ENCODE data around the gene MCM7.

The MCM7 gene

DNA sequence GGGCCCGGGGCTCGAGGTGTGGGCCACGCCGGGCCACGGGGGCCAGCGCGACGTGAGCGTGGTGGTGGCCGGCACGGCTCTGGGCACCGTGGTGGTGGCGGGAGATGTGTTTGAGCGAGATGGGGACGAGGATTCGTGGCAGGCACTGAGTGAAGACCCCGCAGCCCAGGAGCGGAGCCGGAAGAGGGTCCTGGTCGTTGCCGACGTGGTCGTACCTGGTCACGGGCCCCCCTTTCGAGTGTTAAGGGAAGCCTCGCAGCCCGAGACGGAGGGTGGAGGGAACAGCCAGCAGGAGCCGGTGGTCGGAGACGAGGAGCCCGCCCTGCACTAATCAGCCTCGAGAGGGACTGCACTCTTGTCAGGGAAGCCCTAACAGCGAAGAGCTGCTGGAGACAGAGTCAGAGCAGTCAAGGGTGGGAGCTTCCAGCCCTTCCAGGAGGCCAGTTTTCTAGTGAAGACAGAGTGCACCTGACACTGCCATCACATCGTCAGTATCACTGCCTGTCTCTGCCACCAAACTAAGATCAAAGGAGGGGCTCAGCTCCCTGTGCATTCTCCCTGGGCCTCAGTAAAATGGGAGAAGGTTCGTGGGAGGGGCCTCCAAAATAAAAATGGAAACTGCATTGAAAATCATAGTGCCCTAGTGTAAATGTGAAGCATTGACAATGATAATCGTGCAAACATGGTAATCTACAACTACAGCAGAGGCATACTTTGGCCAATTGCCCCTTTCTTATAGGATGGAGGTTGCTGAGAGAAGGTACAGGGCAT is 26.9 kb upstream of the MCM7 start:
- Histone ChIP-seq H3K79me2 (ENCODE audit: insufficient read depth, low read length) (peaks cover 25% of the 10 kb centered on the region), H3K4me1 (ENCODE audit: insufficient read depth, low read length, poor library complexity, severe bottlenecking) (peaks cover 25% of the 10 kb centered on the region), H4K20me1 (ENCODE audit: insufficient read depth, low read length, poor library complexity, severe bottlenecking) (no peaks in the 10 kb centered on the region), H3K27me3 (ENCODE audit: insufficient read depth, low read length, poor library complexity, severe bottlenecking) (no peaks in the 10 kb centered on the region), H3K36me3 (ENCODE audit: insufficient read depth, low read length) (no peaks in the 10 kb centered on the region), H3K4me3 (ENCODE audit: low read length, poor library complexity, severe bottlenecking) (peak overlapping the region; percentile 95), H2AFZ (ENCODE audit: low read length) (peak overlapping the region; percentile 84), H3K9me3 (ENCODE audit: insufficient read depth, low read depth, low read length) (no peaks in the 10 kb centered on the region), H3K9me2 (replicated peaks; ENCODE audit: low read depth, low read length) (no peaks in the 10 kb centered on the region), H3F3A (ENCODE audit: low read depth) (no peaks in the 10 kb centered on the region; the same call in 1 of the 2 replicates), H3K4me2 (ENCODE audit: low read depth, low read length, poor library complexity, severe bottlenecking) (peak overlapping the region; percentile 98), H3K9ac (ENCODE audit: low read depth, low read length, poor library complexity, severe bottlenecking) (peak overlapping the region; percentile 97)
- TF ChIP-seq, protein P1, sequence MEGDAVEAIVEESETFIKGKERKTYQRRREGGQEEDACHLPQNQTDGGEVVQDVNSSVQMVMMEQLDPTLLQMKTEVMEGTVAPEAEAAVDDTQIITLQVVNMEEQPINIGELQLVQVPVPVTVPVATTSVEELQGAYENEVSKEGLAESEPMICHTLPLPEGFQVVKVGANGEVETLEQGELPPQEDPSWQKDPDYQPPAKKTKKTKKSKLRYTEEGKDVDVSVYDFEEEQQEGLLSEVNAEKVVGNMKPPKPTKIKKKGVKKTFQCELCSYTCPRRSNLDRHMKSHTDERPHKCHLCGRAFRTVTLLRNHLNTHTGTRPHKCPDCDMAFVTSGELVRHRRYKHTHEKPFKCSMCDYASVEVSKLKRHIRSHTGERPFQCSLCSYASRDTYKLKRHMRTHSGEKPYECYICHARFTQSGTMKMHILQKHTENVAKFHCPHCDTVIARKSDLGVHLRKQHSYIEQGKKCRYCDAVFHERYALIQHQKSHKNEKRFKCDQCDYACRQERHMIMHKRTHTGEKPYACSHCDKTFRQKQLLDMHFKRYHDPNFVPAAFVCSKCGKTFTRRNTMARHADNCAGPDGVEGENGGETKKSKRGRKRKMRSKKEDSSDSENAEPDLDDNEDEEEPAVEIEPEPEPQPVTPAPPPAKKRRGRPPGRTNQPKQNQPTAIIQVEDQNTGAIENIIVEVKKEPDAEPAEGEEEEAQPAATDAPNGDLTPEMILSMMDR (conservative IDR thresholded peaks at IDR 0.05; ENCODE audit: low read length) = no peak
- TF ChIP-seq EZH2phosphoT487 (IDR thresholded peaks at IDR 0.05; ENCODE audit: borderline replicate concordance) = no peak

DNA sequence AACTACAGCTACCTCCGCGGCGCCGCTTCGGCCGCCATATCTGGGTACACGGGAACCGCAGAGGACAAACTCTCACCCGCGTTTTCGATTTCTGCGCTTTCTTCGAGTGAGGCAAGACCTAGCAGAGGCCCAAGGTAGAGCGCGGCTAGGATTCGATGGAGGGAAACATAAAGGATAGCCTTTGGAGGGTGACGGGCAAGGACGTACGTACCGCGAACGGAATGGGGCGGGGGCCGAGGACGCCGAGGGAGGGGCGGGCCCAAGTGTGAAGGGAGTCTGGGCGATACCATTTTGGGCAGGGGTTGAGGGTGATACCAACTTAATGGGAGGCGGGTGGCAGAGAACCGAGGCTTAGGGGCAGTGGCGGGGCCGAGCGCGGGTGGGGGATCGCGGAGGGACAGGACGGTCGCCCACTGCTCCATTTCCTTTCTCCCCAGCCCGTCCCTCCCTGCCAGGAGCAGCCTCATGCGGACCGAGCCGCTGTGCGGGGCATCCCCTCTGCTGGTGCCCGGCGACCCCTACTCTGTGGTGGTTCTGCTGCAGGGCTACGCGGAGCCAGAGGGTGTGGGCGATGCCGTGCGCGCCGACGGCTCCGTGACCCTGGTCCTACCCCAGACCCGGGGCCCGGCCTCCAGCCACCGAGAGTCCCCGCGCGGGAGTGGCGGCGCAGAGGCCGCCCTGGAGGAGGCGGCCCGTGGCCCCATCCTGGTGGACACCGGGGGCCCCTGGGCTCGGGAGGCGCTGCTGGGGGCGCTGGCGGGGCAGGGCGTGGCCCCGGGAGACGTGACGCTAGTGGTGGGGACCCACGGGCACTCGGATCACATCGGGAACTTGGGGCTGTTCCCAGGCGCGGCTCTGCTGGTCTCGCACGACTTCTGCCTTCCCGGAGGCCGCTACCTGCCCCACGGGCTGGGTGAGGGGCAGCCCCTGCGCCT is 26.0 kb upstream of the MCM7 start, which contains the start of gene MBLAC1:
MBLAC1 (plus strand) TSS at position 37 of the 935 bp plus-strand sequence; CDS start at position 466, 429 bp downstream.
- Histone ChIP-seq H4K20me1 (ENCODE audit: insufficient read depth, low read length, poor library complexity, severe bottlenecking) (no peaks in the 10 kb centered on the region), H3K4me3 (ENCODE audit: low read length, poor library complexity, severe bottlenecking) (peak within 1 kb of the TSS; percentile 95), H3K9me3 (ENCODE audit: insufficient read depth, low read depth, low read length) (no peaks in the 10 kb centered on the region), H3K4me2 (ENCODE audit: low read depth, low read length, poor library complexity, severe bottlenecking) (peak within 1 kb of the TSS; percentile 98), H3K9ac (ENCODE audit: low read depth, low read length, poor library complexity, severe bottlenecking) (peak within 1 kb of the TSS; percentile 97), H3K4me1 (ENCODE audit: insufficient read depth, low read length, poor library complexity, severe bottlenecking) (peaks cover 25% of the 10 kb centered on the region), H3F3A (ENCODE audit: low read depth) (no peaks in the 10 kb centered on the region; the same call in 1 of the 2 replicates), H2AFZ (ENCODE audit: low read length) (peak within 1 kb of the TSS; percentile 84), H3K36me3 (ENCODE audit: insufficient read depth, low read length) (no peaks in the 10 kb centered on the region), H3K79me2 (ENCODE audit: insufficient read depth, low read length) (peaks cover 30% of the 10 kb centered on the region), H3K27me3 (ENCODE audit: insufficient read depth, low read length, poor library complexity, severe bottlenecking) (no peaks in the 10 kb centered on the region), H3K9me2 (replicated peaks; ENCODE audit: low read depth, low read length) (no peaks in the 10 kb centered on the region)
- TF ChIP-seq, protein P1 (conservative IDR thresholded peaks at IDR 0.05; ENCODE audit: low read length) = 0 out of 2 replicates have a peak, but pooled peaks have one; percentile 11
- no peak for TF ChIP-seq EZH2phosphoT487 (IDR thresholded peaks at IDR 0.05; ENCODE audit: borderline replicate concordance)

DNA sequence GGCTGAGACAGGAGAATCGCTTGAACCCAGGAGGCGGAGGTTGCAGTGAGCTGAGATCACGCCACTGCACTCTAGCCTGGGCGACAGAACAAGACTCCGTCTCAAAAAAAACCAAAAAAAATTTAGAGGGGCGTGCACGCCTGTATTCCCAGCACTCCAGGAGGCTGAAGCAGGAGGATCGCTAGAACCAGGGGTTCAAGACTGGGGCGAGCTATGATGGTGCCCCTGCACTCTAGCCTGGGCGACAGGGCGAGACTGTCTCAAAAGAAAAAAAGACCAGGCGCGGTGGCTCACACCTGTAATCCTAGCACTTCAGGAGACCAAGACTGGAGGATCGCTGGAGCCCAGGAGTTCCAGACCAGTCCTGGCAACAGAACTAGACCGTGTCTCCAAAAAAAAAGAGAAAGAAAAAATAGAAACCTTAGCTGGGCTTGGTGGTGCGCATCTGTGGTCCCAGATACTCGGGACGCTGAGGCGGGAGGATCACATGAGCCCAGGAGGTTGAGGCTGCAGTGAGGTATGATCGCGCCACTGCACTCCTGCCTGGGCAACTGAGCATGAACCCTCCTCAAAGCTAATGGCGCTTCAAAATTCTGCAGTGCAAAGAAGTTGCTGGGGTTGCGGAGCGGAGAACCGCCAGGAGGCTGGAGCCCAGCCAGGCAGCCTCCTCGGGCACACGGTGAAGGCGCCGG is 25.2 kb upstream of the MCM7 start:
- Histone ChIP-seq H3K9me3 (ENCODE audit: insufficient read depth, low read depth, low read length) (no peaks in the 10 kb centered on the region), H2AFZ (ENCODE audit: low read length) (peak overlapping the region; percentile 84), H3K4me3 (ENCODE audit: low read length, poor library complexity, severe bottlenecking) (peak overlapping the region; percentile 95), H3K9me2 (replicated peaks; ENCODE audit: low read depth, low read length) (no peaks in the 10 kb centered on the region), H3K4me2 (ENCODE audit: low read depth, low read length, poor library complexity, severe bottlenecking) (peak overlapping the region; percentile 98), H3K79me2 (ENCODE audit: insufficient read depth, low read length) (peaks cover 33% of the 10 kb centered on the region), H4K20me1 (ENCODE audit: insufficient read depth, low read length, poor library complexity, severe bottlenecking) (no peaks in the 10 kb centered on the region), H3K27me3 (ENCODE audit: insufficient read depth, low read length, poor library complexity, severe bottlenecking) (no peaks in the 10 kb centered on the region), H3K9ac (ENCODE audit: low read depth, low read length, poor library complexity, severe bottlenecking) (peak overlapping the region; percentile 97), H3F3A (ENCODE audit: low read depth) (no peaks in the 10 kb centered on the region; the same call in 1 of the 2 replicates), H3K36me3 (ENCODE audit: insufficient read depth, low read length) (no peaks in the 10 kb centered on the region), H3K4me1 (ENCODE audit: insufficient read depth, low read length, poor library complexity, severe bottlenecking) (peaks cover 25% of the 10 kb centered on the region)
- TF ChIP-seq, protein P1 (conservative IDR thresholded peaks at IDR 0.05; ENCODE audit: low read length) = no peak
- TF ChIP-seq EZH2phosphoT487 (IDR thresholded peaks at IDR 0.05; ENCODE audit: borderline replicate concordance) = no peak
